H1 (cell line): Measurements from ENCODE around the gene ZCCHC10.

Experiments used
- BRCA1 ChIP-seq: IDR thresholded peaks from 2 replicates; pipeline ENCODE4 v1.6.1; 2012; ENCODE audit warnings: low read depth, low read length, improper control_type of control experiment
- CBX5 ChIP-seq: fragments of 300-800, 300-1000 bp; sonication (generic); IDR thresholded peaks from 2 replicates; pipeline ENCODE4 v1.7.1; 2016; ENCODE audit warnings: antibody characterized with exemption, low read length, low read depth
- EP300 ChIP-seq, 2 experiments: IDR thresholded peaks; 1 replicate in 1 of 2; 2 replicates in 1 of 2; pipeline ENCODE4 v1.6.1; 2011 to 2012; ENCODE audit warnings: low read depth in 2 of 2, low read length in 2 of 2, mild to moderate bottlenecking in 2 of 2, borderline replicate concordance in 1 of 2, inconsistent platforms in 1 of 2, moderate library complexity in 1 of 2
- EZH2 ChIP-seq: fragments of 200-600 bp; sonication (generic); IDR thresholded peaks from 2 replicates; pipeline ENCODE4 v1.7.1; 2012; ENCODE audit warnings: low read depth, mild to moderate bottlenecking, moderate library complexity, low read length, inconsistent platforms; ENCODE audit not compliant: severe bottlenecking
- KDM5A ChIP-seq: fragments of 200-600 bp; IDR thresholded peaks from 2 replicates; pipeline ENCODE4 v1.7.1; 2012; ENCODE audit warnings: mild to moderate bottlenecking, low read length, inconsistent platforms, mixed read lengths
- POLR2AphosphoS5 ChIP-seq: IDR thresholded peaks from 2 replicates; pipeline ENCODE4 v1.6.1; 2011; ENCODE audit warnings: low read depth, low read length
- SUZ12 ChIP-seq: fragments of 200-600 bp; sonication (generic); IDR thresholded peaks from 2 replicates; pipeline ENCODE4 v1.6.1; 2012; ENCODE audit warnings: mild to moderate bottlenecking, inconsistent platforms, low read length, moderate library complexity, mixed read lengths
- TF ChIP-seq, protein P1 (sequence below), 3 experiments: IDR thresholded peaks; 1 replicate in 2 of 3; 2 replicates in 1 of 3; pipeline versions ENCODE4 v1.5.1 to v1.6.1; 2011; ENCODE audit warnings: low read length in 3 of 3, mild to moderate bottlenecking in 3 of 3, inconsistent platforms in 2 of 3, low read depth in 1 of 3, moderate library complexity in 1 of 3; ENCODE audit not compliant: insufficient read depth in 1 of 3; ENCODE audit errors: control extremely low read depth in 1 of 3

DNA sequence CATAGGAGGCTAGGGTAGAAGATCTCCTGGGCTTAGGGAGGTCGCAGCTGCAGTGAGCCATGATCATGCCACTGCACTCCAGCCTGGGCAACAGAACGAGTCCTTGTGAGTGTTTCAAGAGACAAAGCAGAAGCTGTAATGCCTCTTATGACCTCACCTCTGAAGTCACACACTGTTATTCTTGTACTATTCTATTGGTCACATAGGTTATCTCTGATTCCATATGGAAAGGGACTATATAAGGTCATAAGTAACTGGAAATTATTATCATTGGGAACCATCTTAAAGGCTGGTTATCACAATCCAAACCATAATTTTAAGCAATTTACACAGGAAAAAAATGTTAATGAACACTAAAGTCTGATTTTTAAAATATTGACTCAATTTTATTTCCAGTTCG, 45.1 kb downstream of the ZCCHC10 start:
- TF ChIP-seq BRCA1 (no peak), CBX5 (no peak), SUZ12 (no peak), EZH2 (no peak), KDM5A (no peak), POLR2AphosphoS5 (no peak), EP300 (IDR thresholded peaks at IDR 0.05; ENCODE audit: borderline replicate concordance in 1 of 2, low read depth in 2 of 2, low read length in 2 of 2) (no peak)
- TF ChIP-seq, protein P1, sequence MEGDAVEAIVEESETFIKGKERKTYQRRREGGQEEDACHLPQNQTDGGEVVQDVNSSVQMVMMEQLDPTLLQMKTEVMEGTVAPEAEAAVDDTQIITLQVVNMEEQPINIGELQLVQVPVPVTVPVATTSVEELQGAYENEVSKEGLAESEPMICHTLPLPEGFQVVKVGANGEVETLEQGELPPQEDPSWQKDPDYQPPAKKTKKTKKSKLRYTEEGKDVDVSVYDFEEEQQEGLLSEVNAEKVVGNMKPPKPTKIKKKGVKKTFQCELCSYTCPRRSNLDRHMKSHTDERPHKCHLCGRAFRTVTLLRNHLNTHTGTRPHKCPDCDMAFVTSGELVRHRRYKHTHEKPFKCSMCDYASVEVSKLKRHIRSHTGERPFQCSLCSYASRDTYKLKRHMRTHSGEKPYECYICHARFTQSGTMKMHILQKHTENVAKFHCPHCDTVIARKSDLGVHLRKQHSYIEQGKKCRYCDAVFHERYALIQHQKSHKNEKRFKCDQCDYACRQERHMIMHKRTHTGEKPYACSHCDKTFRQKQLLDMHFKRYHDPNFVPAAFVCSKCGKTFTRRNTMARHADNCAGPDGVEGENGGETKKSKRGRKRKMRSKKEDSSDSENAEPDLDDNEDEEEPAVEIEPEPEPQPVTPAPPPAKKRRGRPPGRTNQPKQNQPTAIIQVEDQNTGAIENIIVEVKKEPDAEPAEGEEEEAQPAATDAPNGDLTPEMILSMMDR (IDR thresholded peaks at IDR 0.05; ENCODE audit: control extremely low read depth in 1 of 3, insufficient read depth in 1 of 3, low read depth in 1 of 3, low read length in 3 of 3), result no peak
